Measurements from ENCODE around the gene PTGIS. TPM values are rescaled to one million over a fixed set of nuclear protein-coding genes. Genes with fewer than 3 reads are reported as not detected.

The PTGIS gene
- total RNA-seq, 1 experiment from 2014 or later, result 26.9 TPM

DNA sequence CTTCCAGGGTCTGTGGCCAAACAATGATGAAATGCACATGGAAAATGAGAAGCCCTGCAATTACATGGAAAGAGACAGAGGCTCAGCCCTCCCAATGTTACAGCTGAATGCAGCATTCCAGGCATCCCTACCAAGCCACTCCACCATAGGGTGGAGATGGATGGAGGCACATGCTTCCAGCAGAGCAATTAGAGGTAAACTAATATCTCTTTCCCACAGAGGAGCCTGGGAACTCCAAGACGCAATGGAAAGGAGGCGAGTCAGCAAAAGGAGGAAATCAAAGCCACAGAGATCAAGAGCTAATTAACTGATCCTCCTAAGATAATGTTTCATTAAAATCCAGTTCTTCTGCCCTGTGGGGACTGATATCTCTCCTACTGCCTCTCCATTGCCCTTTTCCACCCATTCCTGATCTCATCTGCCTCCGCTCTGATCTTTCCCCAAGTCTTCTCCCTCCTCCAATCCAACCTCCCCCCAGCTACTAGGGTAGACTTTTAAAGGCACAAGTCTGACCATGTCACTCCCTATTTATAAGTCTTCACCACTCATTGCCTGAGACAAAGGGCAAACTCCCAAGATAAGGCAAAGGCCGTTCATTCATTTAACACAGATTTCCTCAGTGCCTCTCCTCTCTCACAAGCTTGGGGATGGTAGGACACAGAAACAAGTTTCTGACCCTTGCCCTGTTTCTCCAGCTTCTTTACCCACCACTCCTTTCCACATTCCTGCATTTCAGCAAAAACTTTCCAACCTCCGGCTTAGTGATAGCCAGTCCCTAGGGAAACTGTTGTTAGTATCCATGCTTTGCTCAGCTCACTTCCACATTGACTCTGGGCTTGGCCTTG is 71.2 kb downstream of the PTGIS start:
- CTCF ChIA-PET, result interaction anchor here (0.5 to 0.6 kb wide), 3 partner anchors 12 to 157 kb away, joined by 3 read pairs; no protein-coding TSS in a partner anchor
- intact Hi-C loops (cut with micrococcal nuclease; ENCODE audit: unreplicated experiment), result no loop called here

DNA sequence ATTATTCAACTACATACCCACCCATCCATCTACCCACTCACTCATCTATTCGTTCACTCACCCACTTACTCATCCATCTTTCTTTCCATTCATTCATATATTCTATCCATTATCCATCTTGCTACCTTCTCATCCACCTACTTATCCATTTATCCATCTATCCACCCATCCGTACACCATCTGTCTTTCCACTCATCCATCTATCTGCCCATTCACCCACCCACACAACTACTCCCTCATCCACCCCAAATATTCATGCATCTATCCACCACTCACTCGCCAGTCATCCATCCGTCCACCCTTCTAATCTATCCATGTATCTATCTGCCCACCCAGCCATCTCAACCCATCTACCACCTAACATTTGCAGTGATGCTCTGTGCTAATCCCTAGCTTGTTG is 71.9 kb downstream of the PTGIS start:
- Histone ChIP-seq H3K4me3 (no peak overlapping the region), H3F3A (ENCODE audit: insufficient read depth, low read depth) (peaks cover 3% of the 10 kb centered on the region; the same call in 1 of the 2 replicates), H3K36me3 (ENCODE audit: low read depth) (no peaks in the 10 kb centered on the region), H3K4me2 (no peak overlapping the region), H3K79me2 (ENCODE audit: low read depth) (no peaks in the 10 kb centered on the region), H3K27me3 (ENCODE audit: insufficient read depth, low read depth) (peaks cover 19% of the 10 kb centered on the region), H4K20me1 (ENCODE audit: insufficient read depth) (no peaks in the 10 kb centered on the region), H3K9me2 (ENCODE audit: insufficient read depth) (no peaks in the 10 kb centered on the region), H2AFZ (no peak overlapping the region), H3K9me3 (ENCODE audit: insufficient read depth, low read depth) (no peaks in the 10 kb centered on the region), H3K4me1 (replicated peaks; ENCODE audit: insufficient read depth) (peaks cover 2% of the 10 kb centered on the region; the same call in 1 of the 2 replicates), H3K27ac (no peak overlapping the region)
- TF ChIP-seq, protein P1, sequence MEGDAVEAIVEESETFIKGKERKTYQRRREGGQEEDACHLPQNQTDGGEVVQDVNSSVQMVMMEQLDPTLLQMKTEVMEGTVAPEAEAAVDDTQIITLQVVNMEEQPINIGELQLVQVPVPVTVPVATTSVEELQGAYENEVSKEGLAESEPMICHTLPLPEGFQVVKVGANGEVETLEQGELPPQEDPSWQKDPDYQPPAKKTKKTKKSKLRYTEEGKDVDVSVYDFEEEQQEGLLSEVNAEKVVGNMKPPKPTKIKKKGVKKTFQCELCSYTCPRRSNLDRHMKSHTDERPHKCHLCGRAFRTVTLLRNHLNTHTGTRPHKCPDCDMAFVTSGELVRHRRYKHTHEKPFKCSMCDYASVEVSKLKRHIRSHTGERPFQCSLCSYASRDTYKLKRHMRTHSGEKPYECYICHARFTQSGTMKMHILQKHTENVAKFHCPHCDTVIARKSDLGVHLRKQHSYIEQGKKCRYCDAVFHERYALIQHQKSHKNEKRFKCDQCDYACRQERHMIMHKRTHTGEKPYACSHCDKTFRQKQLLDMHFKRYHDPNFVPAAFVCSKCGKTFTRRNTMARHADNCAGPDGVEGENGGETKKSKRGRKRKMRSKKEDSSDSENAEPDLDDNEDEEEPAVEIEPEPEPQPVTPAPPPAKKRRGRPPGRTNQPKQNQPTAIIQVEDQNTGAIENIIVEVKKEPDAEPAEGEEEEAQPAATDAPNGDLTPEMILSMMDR (conservative IDR thresholded peaks at IDR 0.05), result no peak
- no peak for TF ChIP-seq EZH2 (IDR thresholded peaks at IDR 0.05; ENCODE audit: low read depth)
- CTCF ChIA-PET, result interaction anchor here (0.6 kb wide), 1 partner anchor 147 kb away, joined by 3 read pairs; no protein-coding TSS in a partner anchor
- POLR2A ChIA-PET (ENCODE audit: unreplicated experiment), result no interaction called here
- intact Hi-C loops (cut with micrococcal nuclease; ENCODE audit: unreplicated experiment), result no loop called here
- BruUV-seq (replicated peaks), result no TSS peak
- no peak for DNase-seq

More for the DNA sequence above, 71.2 kb downstream of the PTGIS start:
- H3K79me2 ChIP-seq (ENCODE audit: low read depth), result no peaks in the 10 kb centered on the region
- H3K4me2 ChIP-seq, result no peak overlapping the region
- no peaks in the 10 kb centered on the region for H3K36me3 ChIP-seq (ENCODE audit: low read depth)
- no peaks in the 10 kb centered on the region for H3K4me1 ChIP-seq (replicated peaks; ENCODE audit: insufficient read depth)
- no peak overlapping the region for H3K4me3 ChIP-seq
- H3K27ac ChIP-seq, result no peak overlapping the region
- no peaks in the 10 kb centered on the region for H4K20me1 ChIP-seq (ENCODE audit: insufficient read depth)
- TF ChIP-seq EZH2 (IDR thresholded peaks at IDR 0.05; ENCODE audit: low read depth), result no peak
- TF ChIP-seq, protein P1 (conservative IDR thresholded peaks at IDR 0.05), result no peak
- no peak for DNase-seq
- no peaks in the 10 kb centered on the region for H3F3A ChIP-seq (ENCODE audit: insufficient read depth, low read depth)
- no TSS peak for BruUV-seq (replicated peaks)
- POLR2A ChIA-PET (ENCODE audit: unreplicated experiment), result no interaction called here
- H2AFZ ChIP-seq, result no peak overlapping the region
- peaks cover 19% of the 10 kb centered on the region for H3K27me3 ChIP-seq (ENCODE audit: insufficient read depth, low read depth)
- no peaks in the 10 kb centered on the region for H3K9me3 ChIP-seq (ENCODE audit: insufficient read depth, low read depth)
- H3K9me2 ChIP-seq (ENCODE audit: insufficient read depth), result no peaks in the 10 kb centered on the region

DNA sequence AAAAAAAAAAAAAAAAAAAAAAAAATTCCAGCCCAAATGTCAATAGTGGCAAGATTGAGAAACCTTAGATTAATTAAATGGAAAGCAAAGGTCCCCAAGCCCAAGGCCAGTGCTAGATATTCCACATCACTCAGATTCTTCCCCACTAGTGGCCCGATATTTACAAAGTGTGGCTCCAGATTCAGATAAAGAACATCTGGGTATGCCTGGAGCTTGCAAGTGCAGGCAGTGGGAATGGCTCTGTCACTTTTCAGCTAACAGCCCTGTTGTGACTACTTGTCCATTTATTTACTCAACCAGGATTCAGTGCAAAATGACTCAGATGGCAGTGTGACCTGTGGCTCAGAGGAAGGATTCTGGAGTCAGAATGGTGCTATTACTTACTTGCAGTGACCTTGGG is 77.2 kb downstream of the PTGIS start:
- Histone ChIP-seq H3K27me3 (ENCODE audit: insufficient read depth, low read depth) (peaks cover 22% of the 10 kb centered on the region), H3K9me2 (ENCODE audit: insufficient read depth) (no peaks in the 10 kb centered on the region), H3K9me3 (ENCODE audit: insufficient read depth, low read depth) (no peaks in the 10 kb centered on the region), H3K4me1 (replicated peaks; ENCODE audit: insufficient read depth) (peaks cover 13% of the 10 kb centered on the region), H2AFZ (no peak overlapping the region), H4K20me1 (ENCODE audit: insufficient read depth) (no peaks in the 10 kb centered on the region), H3F3A (ENCODE audit: insufficient read depth, low read depth) (peaks cover 15% of the 10 kb centered on the region), H3K4me2 (no peak overlapping the region), H3K79me2 (ENCODE audit: low read depth) (no peaks in the 10 kb centered on the region), H3K4me3 (no peak overlapping the region), H3K36me3 (ENCODE audit: low read depth) (no peaks in the 10 kb centered on the region), H3K27ac (no peak overlapping the region)
- POLR2A ChIA-PET (ENCODE audit: unreplicated experiment), result no interaction called here
- TF ChIP-seq, protein P1 (conservative IDR thresholded peaks at IDR 0.05), result no peak
- TF ChIP-seq EZH2 (IDR thresholded peaks at IDR 0.05; ENCODE audit: low read depth), result no peak
- CTCF ChIA-PET, result no interaction called here
- intact Hi-C loops (cut with micrococcal nuclease; ENCODE audit: unreplicated experiment), result no loop called here
- BruUV-seq (replicated peaks), result no TSS peak
- DNase-seq, result peak in 1 of 2 experiments; percentile 77

All from PC-9 (cell line).